ENCODE measurements around the gene KREMEN1.

The KREMEN1 gene

GRCh38 chr22:29209624-29209929 lies 136.7 kb downstream of the KREMEN1 start:
- DNase-seq: no peak

DNA sequence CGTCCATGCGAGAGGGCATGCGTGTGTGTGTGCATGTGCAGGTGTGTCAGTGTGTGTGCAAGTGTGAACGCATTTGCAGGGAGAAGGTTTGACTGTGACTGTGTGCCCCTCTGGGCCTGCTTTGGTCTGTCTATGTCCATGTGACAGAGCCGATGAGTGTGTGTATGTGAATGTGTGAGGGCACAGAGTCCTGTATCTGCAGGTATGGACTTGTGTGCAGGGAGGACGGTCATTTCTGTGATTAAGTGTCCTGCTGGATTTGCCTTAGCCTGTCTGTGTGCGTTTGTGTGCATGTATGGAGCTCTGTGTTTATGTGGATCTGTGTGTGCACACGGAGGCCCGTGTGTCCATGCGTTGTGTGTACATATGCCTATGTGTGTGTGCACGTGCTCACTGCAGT lies 138.2 kb downstream of the KREMEN1 start:
- DNase-seq: no peak

DNA sequence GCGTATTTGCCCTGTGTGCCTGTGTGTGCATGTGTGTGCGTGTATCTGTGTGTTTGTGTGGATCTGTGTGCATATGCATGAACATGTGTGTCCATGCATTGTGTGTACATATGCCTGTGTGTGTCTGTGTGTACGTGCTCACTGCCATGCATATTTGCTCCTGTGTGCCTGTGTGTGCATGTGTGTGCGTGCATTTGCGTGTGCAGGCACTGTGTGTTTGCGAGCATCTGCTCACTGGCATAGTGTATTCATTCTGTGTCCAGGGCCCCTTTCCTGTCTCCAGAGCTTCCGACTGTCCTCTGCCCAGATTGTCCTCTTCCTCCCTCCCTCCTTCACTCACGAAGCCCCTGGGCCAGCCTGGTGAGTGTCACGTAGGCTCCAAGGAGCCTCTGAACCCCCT lies 138.6 kb downstream of the KREMEN1 start:
- no peak for DNase-seq

- DNase-seq: no peak
These were observed 139.9 kb downstream of the KREMEN1 start for GRCh38 chr22:29212743-29213142.

DNA sequence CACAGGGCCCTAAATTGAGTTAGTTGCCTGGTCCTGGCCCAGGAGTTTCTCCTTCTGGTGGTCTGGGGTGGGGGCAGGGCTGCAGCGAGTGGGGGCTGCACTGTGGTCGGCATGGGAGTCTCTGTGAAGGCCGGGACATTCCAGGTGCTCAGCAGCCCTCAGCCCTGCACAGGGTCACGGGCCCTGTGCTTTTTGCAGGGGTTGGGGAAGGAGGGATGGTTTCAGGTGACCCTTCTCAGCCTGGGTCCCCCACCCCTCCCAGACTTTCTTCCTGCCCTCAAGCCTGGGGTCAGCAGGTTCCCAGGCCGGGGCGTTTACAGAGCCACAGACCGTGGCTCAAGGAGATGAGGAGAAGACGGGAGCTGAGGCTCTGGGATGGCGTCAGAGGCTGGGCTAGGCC lies 140.7 kb downstream of the KREMEN1 start:
- no peak for DNase-seq

DNA sequence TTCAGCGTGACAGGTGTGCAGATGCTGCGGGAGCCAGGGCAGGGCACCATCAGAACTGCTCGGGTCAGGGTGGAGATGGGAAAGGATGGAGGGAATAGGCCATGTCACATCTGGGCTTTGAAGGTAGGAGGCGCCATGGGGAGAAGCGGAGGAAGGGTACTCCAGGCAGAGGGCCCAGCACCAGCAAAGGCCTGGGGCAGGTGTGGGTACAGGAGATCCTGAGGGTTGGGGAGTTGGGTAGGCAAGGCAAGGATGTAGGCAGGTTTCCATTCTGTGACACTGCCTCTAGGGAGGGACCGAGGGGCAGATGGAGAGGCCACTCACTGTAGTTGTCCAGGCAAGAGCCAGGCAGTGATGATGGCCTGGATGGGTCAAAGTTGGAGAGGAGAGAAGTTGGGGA lies 141.4 kb downstream of the KREMEN1 start:
- no peak for DNase-seq

- no peak for DNase-seq
These were observed 142.4 kb downstream of the KREMEN1 start for GRCh38 chr22:29215012-29215860.

DNA sequence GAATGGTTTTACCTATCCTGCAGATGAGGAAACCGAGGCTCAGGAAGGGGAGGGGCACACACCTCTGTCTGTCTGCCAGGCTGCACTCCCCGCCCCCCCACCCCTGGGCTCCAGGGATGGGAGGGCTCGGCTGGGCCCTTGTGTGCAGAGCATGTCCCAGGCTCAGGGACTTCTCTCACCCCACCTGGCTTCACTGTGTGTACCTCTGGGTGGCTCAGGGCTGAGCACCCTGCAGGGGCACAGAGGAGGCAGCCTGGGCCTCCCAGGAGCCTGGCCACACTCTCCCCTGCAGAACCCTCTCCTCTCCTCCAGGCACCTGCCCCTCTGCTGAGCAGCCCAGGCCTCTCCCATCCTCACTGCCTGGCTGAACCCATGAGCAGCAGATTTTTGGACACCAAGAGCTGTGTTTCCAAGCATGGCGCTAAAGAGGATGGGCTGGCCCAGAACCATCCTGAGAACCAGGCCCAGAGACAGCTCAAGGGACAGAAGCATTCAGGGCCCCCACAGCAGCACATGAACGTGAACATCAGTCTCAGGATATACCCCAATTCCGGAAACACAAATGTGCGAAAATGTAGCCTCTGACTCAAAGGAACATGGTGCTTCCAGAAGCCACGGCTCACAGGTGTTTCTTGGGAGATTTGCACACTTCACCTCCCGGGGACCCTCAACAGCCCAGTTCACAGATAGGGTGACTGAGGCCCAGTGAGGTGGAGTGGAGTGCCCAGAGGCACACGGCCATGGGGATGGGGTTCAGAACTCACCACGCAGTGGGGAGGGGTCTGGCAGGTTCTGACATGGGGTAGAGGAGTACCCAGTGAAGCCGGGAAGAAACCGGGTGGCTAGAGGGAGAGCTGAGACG lies 143.4 kb downstream of the KREMEN1 start:
- DNase-seq: no peak

GRCh38 chr22:29216873-29217666 lies 144.2 kb downstream of the KREMEN1 start:
- no peak for DNase-seq
